ENCODE results near the gene EHMT1.
"Not testable (repeated sequence)": the region's sequence is repeated elsewhere in the genome, so short reads cannot be mapped to it uniquely, and the experiment has no call there.

Gene EHMT1

GRCh38 chr9:137731947-137732813 is 113.4 kb downstream of the EHMT1 start:
- no peak overlapping the region for H3K4me3 Mint-ChIP-seq
- H3K9me3 Mint-ChIP-seq, result peaks cover 55% of the 10 kb centered on the region
- H3K27ac Mint-ChIP-seq, result peak overlapping the region; percentile 88
- H3K4me1 Mint-ChIP-seq, result no peaks in the 10 kb centered on the region
- H3K27me3 Mint-ChIP-seq (ENCODE audit: low read depth, poor library complexity), result no peaks in the 10 kb centered on the region
- peaks cover 100% of the 10 kb centered on the region for H3K36me3 Mint-ChIP-seq (ENCODE audit: low read depth)
- TF ChIP-seq, protein P1, sequence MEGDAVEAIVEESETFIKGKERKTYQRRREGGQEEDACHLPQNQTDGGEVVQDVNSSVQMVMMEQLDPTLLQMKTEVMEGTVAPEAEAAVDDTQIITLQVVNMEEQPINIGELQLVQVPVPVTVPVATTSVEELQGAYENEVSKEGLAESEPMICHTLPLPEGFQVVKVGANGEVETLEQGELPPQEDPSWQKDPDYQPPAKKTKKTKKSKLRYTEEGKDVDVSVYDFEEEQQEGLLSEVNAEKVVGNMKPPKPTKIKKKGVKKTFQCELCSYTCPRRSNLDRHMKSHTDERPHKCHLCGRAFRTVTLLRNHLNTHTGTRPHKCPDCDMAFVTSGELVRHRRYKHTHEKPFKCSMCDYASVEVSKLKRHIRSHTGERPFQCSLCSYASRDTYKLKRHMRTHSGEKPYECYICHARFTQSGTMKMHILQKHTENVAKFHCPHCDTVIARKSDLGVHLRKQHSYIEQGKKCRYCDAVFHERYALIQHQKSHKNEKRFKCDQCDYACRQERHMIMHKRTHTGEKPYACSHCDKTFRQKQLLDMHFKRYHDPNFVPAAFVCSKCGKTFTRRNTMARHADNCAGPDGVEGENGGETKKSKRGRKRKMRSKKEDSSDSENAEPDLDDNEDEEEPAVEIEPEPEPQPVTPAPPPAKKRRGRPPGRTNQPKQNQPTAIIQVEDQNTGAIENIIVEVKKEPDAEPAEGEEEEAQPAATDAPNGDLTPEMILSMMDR (IDR thresholded peaks at IDR 0.05), result no peak
- DNase-seq, result no peak

GRCh38 chr9:137733429-137733828 is 114.6 kb downstream of the EHMT1 start:
- no peak overlapping the region for H3K27ac Mint-ChIP-seq
- H3K9me3 Mint-ChIP-seq, result peaks cover 50% of the 10 kb centered on the region
- peaks cover 100% of the 10 kb centered on the region for H3K36me3 Mint-ChIP-seq (ENCODE audit: low read depth)
- TF ChIP-seq, protein P1 (IDR thresholded peaks at IDR 0.05), result no peak
- H3K27me3 Mint-ChIP-seq (ENCODE audit: low read depth, poor library complexity), result no peaks in the 10 kb centered on the region
- H3K4me1 Mint-ChIP-seq, result no peaks in the 10 kb centered on the region
- DNase-seq, result no peak
- H3K4me3 Mint-ChIP-seq, result no peak overlapping the region

GRCh38 chr9:137734181-137734580 is 115.4 kb downstream of the EHMT1 start:
- no peak overlapping the region for H3K4me3 Mint-ChIP-seq
- H3K4me1 Mint-ChIP-seq, result no peaks in the 10 kb centered on the region
- H3K9me3 Mint-ChIP-seq, result peaks cover 50% of the 10 kb centered on the region
- TF ChIP-seq, protein P1 (IDR thresholded peaks at IDR 0.05), result no peak
- peaks cover 3% of the 10 kb centered on the region for H3K27me3 Mint-ChIP-seq (ENCODE audit: low read depth, poor library complexity)
- peaks cover 98% of the 10 kb centered on the region for H3K36me3 Mint-ChIP-seq (ENCODE audit: low read depth)
- no peak for DNase-seq
- H3K27ac Mint-ChIP-seq, result no peak overlapping the region

GRCh38 chr9:137738182-137738696 is 119.4 kb downstream of the EHMT1 start:
- not testable (repeated sequence) for H3K4me3 Mint-ChIP-seq; DNase-seq; H3K4me1 Mint-ChIP-seq; H3K27ac Mint-ChIP-seq; H3K27me3 Mint-ChIP-seq (ENCODE audit: low read depth, poor library complexity)
- H3K36me3 Mint-ChIP-seq (ENCODE audit: low read depth), result peaks cover 77% of the 10 kb centered on the region
- H3K9me3 Mint-ChIP-seq, result peaks cover 31% of the 10 kb centered on the region

- H3K4me1 Mint-ChIP-seq, result no peaks in the 10 kb centered on the region
- H3K27me3 Mint-ChIP-seq (ENCODE audit: low read depth, poor library complexity), result peaks cover 3% of the 10 kb centered on the region
- peaks cover 77% of the 10 kb centered on the region for H3K36me3 Mint-ChIP-seq (ENCODE audit: low read depth)
- H3K27ac Mint-ChIP-seq, result peak overlapping the region; percentile 82
- TF ChIP-seq, protein P1 (IDR thresholded peaks at IDR 0.05), result no peak
- no peak overlapping the region for H3K4me3 Mint-ChIP-seq
- DNase-seq, result no peak
- peaks cover 26% of the 10 kb centered on the region for H3K9me3 Mint-ChIP-seq
Observed at GRCh38 chr9:137738703-137739102, 119.9 kb downstream of the EHMT1 start.

GRCh38 chr9:137739371-137740309 is 120.8 kb downstream of the EHMT1 start:
- Mint-ChIP-seq H3K9me3 (peaks cover 17% of the 10 kb centered on the region), H3K4me3 (no peak overlapping the region), H3K27ac (no peak overlapping the region), H3K36me3 (ENCODE audit: low read depth) (peaks cover 77% of the 10 kb centered on the region), H3K4me1 (no peaks in the 10 kb centered on the region), H3K27me3 (ENCODE audit: low read depth, poor library complexity) (peaks cover 3% of the 10 kb centered on the region)
- no peak for DNase-seq
- TF ChIP-seq, protein P1 (IDR thresholded peaks at IDR 0.05), result no peak

Data from nephron progenitor cell (in vitro differentiated cells).